ENCODE measurements around the gene FSCN2.

DNA sequence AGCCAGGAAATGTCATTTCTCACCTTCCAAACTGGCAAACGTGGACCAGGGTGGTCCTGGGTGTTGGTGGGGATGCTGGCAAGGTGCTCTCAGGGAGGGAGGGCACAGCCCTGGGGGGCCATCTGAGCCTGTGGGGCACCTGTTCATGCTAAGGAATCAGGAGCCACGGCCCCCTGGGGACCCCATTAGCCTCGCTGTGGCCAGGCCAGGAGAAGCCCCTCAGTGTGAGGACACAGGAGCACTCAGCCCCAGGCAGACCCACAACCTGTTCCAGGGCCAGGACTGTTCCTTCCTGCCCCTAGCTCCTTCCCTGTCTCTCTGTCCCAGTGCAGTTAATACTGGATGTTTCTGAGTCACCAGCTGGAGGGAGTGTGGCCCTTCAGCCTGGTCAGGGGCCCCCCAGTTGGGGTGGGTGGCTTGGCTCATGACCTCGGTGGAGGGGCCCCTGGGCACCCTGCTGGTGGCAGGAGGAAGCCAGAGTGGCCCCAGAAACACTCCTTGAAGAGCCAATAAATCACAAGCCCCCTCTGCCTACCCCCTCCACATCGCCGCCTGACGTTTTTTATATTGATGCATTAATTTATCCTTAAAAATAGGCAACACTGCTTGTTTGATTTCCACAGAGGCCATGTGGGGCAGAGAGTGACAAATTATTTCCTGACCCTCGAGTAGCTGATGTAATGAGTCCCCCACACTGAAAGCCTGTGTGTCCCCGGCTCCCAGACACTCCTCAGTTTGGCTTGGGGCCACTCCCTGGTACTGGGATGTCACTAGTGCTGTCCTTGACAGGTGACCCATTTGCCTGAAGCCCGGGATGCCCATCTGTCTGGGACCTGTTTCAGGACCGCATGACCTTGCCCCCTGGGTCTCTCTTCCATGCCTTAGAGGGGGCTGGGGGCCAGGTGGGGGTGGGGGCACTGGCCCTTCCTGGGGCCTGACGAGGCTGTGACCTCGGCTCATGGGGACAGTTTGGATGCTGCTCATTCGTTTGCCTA, 37.9 kb upstream of the FSCN2 start:
- TF ChIP-seq, protein P1, sequence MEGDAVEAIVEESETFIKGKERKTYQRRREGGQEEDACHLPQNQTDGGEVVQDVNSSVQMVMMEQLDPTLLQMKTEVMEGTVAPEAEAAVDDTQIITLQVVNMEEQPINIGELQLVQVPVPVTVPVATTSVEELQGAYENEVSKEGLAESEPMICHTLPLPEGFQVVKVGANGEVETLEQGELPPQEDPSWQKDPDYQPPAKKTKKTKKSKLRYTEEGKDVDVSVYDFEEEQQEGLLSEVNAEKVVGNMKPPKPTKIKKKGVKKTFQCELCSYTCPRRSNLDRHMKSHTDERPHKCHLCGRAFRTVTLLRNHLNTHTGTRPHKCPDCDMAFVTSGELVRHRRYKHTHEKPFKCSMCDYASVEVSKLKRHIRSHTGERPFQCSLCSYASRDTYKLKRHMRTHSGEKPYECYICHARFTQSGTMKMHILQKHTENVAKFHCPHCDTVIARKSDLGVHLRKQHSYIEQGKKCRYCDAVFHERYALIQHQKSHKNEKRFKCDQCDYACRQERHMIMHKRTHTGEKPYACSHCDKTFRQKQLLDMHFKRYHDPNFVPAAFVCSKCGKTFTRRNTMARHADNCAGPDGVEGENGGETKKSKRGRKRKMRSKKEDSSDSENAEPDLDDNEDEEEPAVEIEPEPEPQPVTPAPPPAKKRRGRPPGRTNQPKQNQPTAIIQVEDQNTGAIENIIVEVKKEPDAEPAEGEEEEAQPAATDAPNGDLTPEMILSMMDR (conservative IDR thresholded peaks at IDR 0.05): no peak
- no peak for TF ChIP-seq ZFX (IDR thresholded peaks at IDR 0.05)
